ENCODE data around the gene KIRREL2.

KIRREL2 gene

GRCh38 chr19:35844482-35845214 is 12.1 kb upstream of the KIRREL2 start:
- DNase-seq (ENCODE audit: low read depth, low spot score), result no peak

- DNase-seq (ENCODE audit: low read depth, low spot score), result no peak
Observed at GRCh38 chr19:35845215-35846037, 11.3 kb upstream of the KIRREL2 start.

GRCh38 chr19:35846038-35846668 is 10.6 kb upstream of the KIRREL2 start:
- DNase-seq (ENCODE audit: low read depth, low spot score), result no peak

GRCh38 chr19:35847911-35848310 is 8.8 kb upstream of the KIRREL2 start:
- DNase-seq (ENCODE audit: low read depth, low spot score), result no peak

GRCh38 chr19:35848486-35848885 is 8.2 kb upstream of the KIRREL2 start:
- DNase-seq (ENCODE audit: low read depth, low spot score), result no peak

GRCh38 chr19:35848919-35849505 is 7.7 kb upstream of the KIRREL2 start:
- no peak for DNase-seq (ENCODE audit: low read depth, low spot score)

GRCh38 chr19:35851213-35852028 is 5.3 kb upstream of the KIRREL2 start:
- no peak for DNase-seq (ENCODE audit: low read depth, low spot score)

GRCh38 chr19:35852029-35852780 is 4.5 kb upstream of the KIRREL2 start, which contains the start of gene NPHS1:
Gene NPHS1, minus strand, starts transcription at chr19:35852504. Its CDS starts 667 bp downstream, at chr19:35851837.
- DNase-seq (ENCODE audit: low read depth, low spot score), result no peak

- no peak for DNase-seq (ENCODE audit: low read depth, low spot score)
Observed at GRCh38 chr19:35853038-35853756, 3.5 kb upstream of the KIRREL2 start.

GRCh38 chr19:35858311-35858710 is 1.6 kb downstream of the KIRREL2 start:
- DNase-seq (ENCODE audit: low read depth, low spot score), result no peak

- DNase-seq (ENCODE audit: low read depth, low spot score), result no peak
Observed at GRCh38 chr19:35859414-35859813, 2.7 kb downstream of the KIRREL2 start.

GRCh38 chr19:35860436-35860817 is 3.7 kb downstream of the KIRREL2 start:
- DNase-seq (ENCODE audit: low read depth, low spot score), result no peak

GRCh38 chr19:35860818-35861639 is 4.3 kb downstream of the KIRREL2 start:
- DNase-seq (ENCODE audit: low read depth, low spot score), result no peak

- DNase-seq (ENCODE audit: low read depth, low spot score), result no peak
Observed at GRCh38 chr19:35861640-35862160, 5.0 kb downstream of the KIRREL2 start.

- DNase-seq (ENCODE audit: low read depth, low spot score), result no peak
Observed at GRCh38 chr19:35862528-35862927, 5.8 kb downstream of the KIRREL2 start.

GRCh38 chr19:35863018-35863417 is 6.3 kb downstream of the KIRREL2 start:
- DNase-seq (ENCODE audit: low read depth, low spot score), result no peak

- peak; percentile 37 for DNase-seq (ENCODE audit: low read depth, low spot score)
Observed at GRCh38 chr19:35868172-35868822, 11.6 kb downstream of the KIRREL2 start, which contains the start of gene APLP1. Gene APLP1, plus strand, starts transcription at chr19:35868574. Its CDS starts 63 bp downstream, at chr19:35868637.

GRCh38 chr19:35868823-35869326 is 12.2 kb downstream of the KIRREL2 start:
- DNase-seq (ENCODE audit: low read depth, low spot score), result no peak

Data from activated CD4-positive, CD25-positive, alpha-beta regulatory T cell treated with anti-CD3 and anti-CD28 coated beads, Interleukin-2, amount 50 U/mL, for 16 hours (primary cell).